ENCODE results near the gene GLRA1.

The GLRA1 gene

GRCh38 chr5:151892393-151892792, 32.3 kb downstream of the GLRA1 start:
- H3K27me3 ChIP-seq (ENCODE audit: insufficient read depth, low read length): no peaks in the 10 kb centered on the region
- no CpG with 5 or more reads among the region's 4 CpGs for WGBS (ENCODE audit: extremely low coverage, insufficient coverage, insufficient read length)

GRCh38 chr5:151890299-151890698, 34.4 kb downstream of the GLRA1 start:
- no peak overlapping the region for H3K23ac ChIP-seq (ENCODE audit: low read length)

More at GRCh38 chr5:151892393-151892792, 32.3 kb downstream of the GLRA1 start:
- Histone ChIP-seq H2AK5ac (ENCODE audit: low read length) (no peak overlapping the region), H3K9ac (ENCODE audit: low read length) (no peak overlapping the region), H2AFZ (ENCODE audit: insufficient read depth, low read length, poor library complexity) (no peak overlapping the region), H3K27ac (ENCODE audit: low read depth, low read length) (no peak overlapping the region), H4K12ac (ENCODE audit: low read depth, low read length) (no peak overlapping the region), H3K79me1 (ENCODE audit: low read length) (no peaks in the 10 kb centered on the region), H3K36me3 (ENCODE audit: control insufficient read depth in 1 of 2, insufficient read depth in 2 of 2, low read length in 2 of 2) (no peaks in the 10 kb centered on the region), H2BK120ac (ENCODE audit: insufficient read depth, low read length, poor library complexity) (no peak overlapping the region), H3K23ac (ENCODE audit: low read length) (no peak overlapping the region), H3K4me3 (ENCODE audit: low read depth, low read length) (no peak overlapping the region), H3K18ac (ENCODE audit: low read length) (no peak overlapping the region), H3K79me2 (ENCODE audit: control insufficient read depth, insufficient read depth, low read length, poor library complexity) (no peaks in the 10 kb centered on the region), H4K91ac (ENCODE audit: low read depth, low read length) (no peak overlapping the region), H3K4me2 (ENCODE audit: low read length) (no peak overlapping the region), H3K4me1 (ENCODE audit: control insufficient read depth in 1 of 2, insufficient read depth in 2 of 2, low read length in 2 of 2) (no peaks in the 10 kb centered on the region), H4K8ac (ENCODE audit: low read depth, low read length) (no peak overlapping the region), H3K14ac (ENCODE audit: low read length) (no peak overlapping the region), H2BK5ac (ENCODE audit: low read depth, low read length, poor library complexity) (no peak overlapping the region), H3K4ac (ENCODE audit: low read depth, low read length) (no peak overlapping the region), H3K9me3 (ENCODE audit: insufficient read depth, low read depth, low read length) (no peaks in the 10 kb centered on the region), H2BK12ac (ENCODE audit: low read length) (no peak overlapping the region)
- DNase-seq: no peak

GRCh38 chr5:151889614-151890013, 35.0 kb downstream of the GLRA1 start:
- no peaks in the 10 kb centered on the region for H3K9me3 ChIP-seq (ENCODE audit: insufficient read depth, low read depth, low read length)
- H3K27ac ChIP-seq (ENCODE audit: low read depth, low read length): no peak overlapping the region
- H3K79me1 ChIP-seq (ENCODE audit: low read length): no peaks in the 10 kb centered on the region
- no peaks in the 10 kb centered on the region for H3K79me2 ChIP-seq (ENCODE audit: control insufficient read depth, insufficient read depth, low read length, poor library complexity)
- H2BK5ac ChIP-seq (ENCODE audit: low read depth, low read length, poor library complexity): no peak overlapping the region
- H3K4me3 ChIP-seq (ENCODE audit: low read depth, low read length): no peak overlapping the region
- no peaks in the 10 kb centered on the region for H3K4me1 ChIP-seq (ENCODE audit: control insufficient read depth in 1 of 2, insufficient read depth in 2 of 2, low read length in 2 of 2)
- H2AFZ ChIP-seq (ENCODE audit: insufficient read depth, low read length, poor library complexity): no peak overlapping the region
- no peak overlapping the region for H3K18ac ChIP-seq (ENCODE audit: low read length)
- no peak overlapping the region for H4K12ac ChIP-seq (ENCODE audit: low read depth, low read length)
- no peak for DNase-seq
- H3K9ac ChIP-seq (ENCODE audit: low read length): no peak overlapping the region
- H3K27me3 ChIP-seq (ENCODE audit: insufficient read depth, low read length): no peaks in the 10 kb centered on the region
- no peak overlapping the region for H3K4ac ChIP-seq (ENCODE audit: low read depth, low read length)
- H4K8ac ChIP-seq (ENCODE audit: low read depth, low read length): no peak overlapping the region
- no peak overlapping the region for H3K14ac ChIP-seq (ENCODE audit: low read length)
- H2AK5ac ChIP-seq (ENCODE audit: low read length): no peak overlapping the region
- no CpG with 5 or more reads among the region's 6 CpGs for WGBS (ENCODE audit: extremely low coverage, insufficient coverage, insufficient read length)
- H2BK12ac ChIP-seq (ENCODE audit: low read length): no peak overlapping the region
- no peaks in the 10 kb centered on the region for H3K36me3 ChIP-seq (ENCODE audit: control insufficient read depth in 1 of 2, insufficient read depth in 2 of 2, low read length in 2 of 2)
- H4K91ac ChIP-seq (ENCODE audit: low read depth, low read length): no peak overlapping the region
- no peak overlapping the region for H2BK120ac ChIP-seq (ENCODE audit: insufficient read depth, low read length, poor library complexity)
- no peak overlapping the region for H3K23ac ChIP-seq (ENCODE audit: low read length)
- H3K4me2 ChIP-seq (ENCODE audit: low read length): no peak overlapping the region

More at GRCh38 chr5:151890299-151890698, 34.4 kb downstream of the GLRA1 start:
- no peaks in the 10 kb centered on the region for H3K79me2 ChIP-seq (ENCODE audit: control insufficient read depth, insufficient read depth, low read length, poor library complexity)
- DNase-seq: no peak
- H2AK5ac ChIP-seq (ENCODE audit: low read length): no peak overlapping the region
- no peak overlapping the region for H2BK120ac ChIP-seq (ENCODE audit: insufficient read depth, low read length, poor library complexity)
- H3K18ac ChIP-seq (ENCODE audit: low read length): no peak overlapping the region
- no peak overlapping the region for H2BK5ac ChIP-seq (ENCODE audit: low read depth, low read length, poor library complexity)
- no CpG with 5 or more reads among the region's 3 CpGs for WGBS (ENCODE audit: extremely low coverage, insufficient coverage, insufficient read length)
- no peaks in the 10 kb centered on the region for H3K9me3 ChIP-seq (ENCODE audit: insufficient read depth, low read depth, low read length)
- no peak overlapping the region for H2BK12ac ChIP-seq (ENCODE audit: low read length)
- no peaks in the 10 kb centered on the region for H3K79me1 ChIP-seq (ENCODE audit: low read length)
- H4K12ac ChIP-seq (ENCODE audit: low read depth, low read length): no peak overlapping the region
- H3K9ac ChIP-seq (ENCODE audit: low read length): no peak overlapping the region
- H2AFZ ChIP-seq (ENCODE audit: insufficient read depth, low read length, poor library complexity): no peak overlapping the region
- no peaks in the 10 kb centered on the region for H3K36me3 ChIP-seq (ENCODE audit: control insufficient read depth in 1 of 2, insufficient read depth in 2 of 2, low read length in 2 of 2)
- no peak overlapping the region for H4K8ac ChIP-seq (ENCODE audit: low read depth, low read length)
- H3K4me1 ChIP-seq (ENCODE audit: control insufficient read depth in 1 of 2, insufficient read depth in 2 of 2, low read length in 2 of 2): no peaks in the 10 kb centered on the region
- H4K91ac ChIP-seq (ENCODE audit: low read depth, low read length): no peak overlapping the region
- H3K4me3 ChIP-seq (ENCODE audit: low read depth, low read length): no peak overlapping the region
- no peak overlapping the region for H3K4ac ChIP-seq (ENCODE audit: low read depth, low read length)
- H3K4me2 ChIP-seq (ENCODE audit: low read length): no peak overlapping the region
- H3K14ac ChIP-seq (ENCODE audit: low read length): no peak overlapping the region
- H3K27me3 ChIP-seq (ENCODE audit: insufficient read depth, low read length): no peaks in the 10 kb centered on the region
- no peak overlapping the region for H3K27ac ChIP-seq (ENCODE audit: low read depth, low read length)

GRCh38 chr5:151886546-151887275, 37.9 kb downstream of the GLRA1 start:
- H2AK5ac ChIP-seq (ENCODE audit: low read length): no peak overlapping the region
- no peak overlapping the region for H3K4me2 ChIP-seq (ENCODE audit: low read length)
- no peak overlapping the region for H3K9ac ChIP-seq (ENCODE audit: low read length)
- H3K27me3 ChIP-seq (ENCODE audit: insufficient read depth, low read length): no peaks in the 10 kb centered on the region
- DNase-seq: no peak
- H4K91ac ChIP-seq (ENCODE audit: low read depth, low read length): no peak overlapping the region
- H3K27ac ChIP-seq (ENCODE audit: low read depth, low read length): no peak overlapping the region
- H2BK5ac ChIP-seq (ENCODE audit: low read depth, low read length, poor library complexity): no peak overlapping the region
- H2AFZ ChIP-seq (ENCODE audit: insufficient read depth, low read length, poor library complexity): no peak overlapping the region
- H3K18ac ChIP-seq (ENCODE audit: low read length): no peak overlapping the region
- no CpG with 5 or more reads among the region's 4 CpGs for WGBS (ENCODE audit: extremely low coverage, insufficient coverage, insufficient read length)
- H2BK12ac ChIP-seq (ENCODE audit: low read length): no peak overlapping the region
- H3K79me1 ChIP-seq (ENCODE audit: low read length): no peaks in the 10 kb centered on the region
- H4K8ac ChIP-seq (ENCODE audit: low read depth, low read length): no peak overlapping the region
- no peak overlapping the region for H2BK120ac ChIP-seq (ENCODE audit: insufficient read depth, low read length, poor library complexity)
- H3K4me3 ChIP-seq (ENCODE audit: low read depth, low read length): no peak overlapping the region
- no peaks in the 10 kb centered on the region for H3K79me2 ChIP-seq (ENCODE audit: control insufficient read depth, insufficient read depth, low read length, poor library complexity)
- no peaks in the 10 kb centered on the region for H3K4me1 ChIP-seq (ENCODE audit: control insufficient read depth in 1 of 2, insufficient read depth in 2 of 2, low read length in 2 of 2)
- H3K9me3 ChIP-seq (ENCODE audit: insufficient read depth, low read depth, low read length): no peaks in the 10 kb centered on the region
- H3K14ac ChIP-seq (ENCODE audit: low read length): no peak overlapping the region
- no peaks in the 10 kb centered on the region for H3K36me3 ChIP-seq (ENCODE audit: control insufficient read depth in 1 of 2, insufficient read depth in 2 of 2, low read length in 2 of 2)
- no peak overlapping the region for H3K4ac ChIP-seq (ENCODE audit: low read depth, low read length)
- H3K23ac ChIP-seq (ENCODE audit: low read length): no peak overlapping the region
- no peak overlapping the region for H4K12ac ChIP-seq (ENCODE audit: low read depth, low read length)

All from trophoblast cell (in vitro differentiated cells and primary cell).